IMR-90 (cell line): Measurements from ENCODE around the gene SLC2A13.

ENCODE experiments used
- BHLHE40 ChIP-seq: fragments of 150-350 bp; IDR thresholded peaks from 2 replicates; pipeline ENCODE4 v1.6.1; 2016; ENCODE audit warnings: mild to moderate bottlenecking, low read depth, low read length
- CEBPB ChIP-seq: IDR thresholded peaks from 2 replicates; pipeline ENCODE4 v1.6.1; 2012; ENCODE audit warnings: low read depth, low read length, improper control_type of control experiment
- CHD1 ChIP-seq: IDR thresholded peaks from 2 replicates; pipeline ENCODE4 v1.6.1; 2012; ENCODE audit warnings: low read depth, low read length, improper control_type of control experiment
- FOS ChIP-seq: fragments of 150-350 bp; IDR thresholded peaks from 2 replicates; pipeline ENCODE4 v1.6.1; 2016; ENCODE audit warnings: low read depth, low read length
- MAZ ChIP-seq: IDR thresholded peaks from 2 replicates; pipeline ENCODE4 v1.6.1; 2012; ENCODE audit warnings: low read depth, mild to moderate bottlenecking, low read length, improper control_type of control experiment, moderate library complexity, borderline replicate concordance
- MXI1 ChIP-seq: IDR thresholded peaks from 2 replicates; pipeline ENCODE4 v1.6.1; 2012; ENCODE audit warnings: low read depth, mild to moderate bottlenecking, low read length, moderate library complexity, borderline replicate concordance
- NFE2L2 ChIP-seq: fragments of 150-350 bp; IDR thresholded peaks from 2 replicates; pipeline ENCODE4 v1.6.1; 2016; ENCODE audit warnings: low read depth, mild to moderate bottlenecking, low read length
- POLR2A ChIP-seq: IDR thresholded peaks from 2 replicates; pipeline ENCODE4 v1.6.1; 2012; ENCODE audit warnings: mild to moderate bottlenecking, low read depth, low read length
- RCOR1 ChIP-seq: IDR thresholded peaks from 2 replicates; pipeline ENCODE4 v1.6.1; 2012; ENCODE audit warnings: mild to moderate bottlenecking, low read length, improper control_type of control experiment; ENCODE audit not compliant: insufficient replicate concordance
- SMC3 ChIP-seq: fragments of 150-350 bp; IDR thresholded peaks from 2 replicates; pipeline ENCODE4 v1.6.1; 2016; ENCODE audit warnings: low read depth, mild to moderate bottlenecking, antibody characterized with exemption, low read length, moderate library complexity
- USF2 ChIP-seq: fragments of 150-350 bp; IDR thresholded peaks from 2 replicates; pipeline ENCODE4 v1.6.1; 2017; ENCODE audit warnings: mild to moderate bottlenecking, antibody characterized with exemption, low read length, low read depth
- TF ChIP-seq, protein P1 (sequence below): conservative IDR thresholded peaks from 2 replicates; pipeline ENCODE4 v1.5.1; 2012; ENCODE audit warnings: mild to moderate bottlenecking, low read depth, low read length, improper control_type of control experiment

GRCh38 chr12:39852346-39852745, 253.5 kb downstream of the SLC2A13 start:
- TF ChIP-seq CEBPB (no peak), BHLHE40 (no peak), POLR2A (no peak), CHD1 (no peak), USF2 (no peak), RCOR1 (no peak), SMC3 (no peak), MXI1 (no peak), NFE2L2 (no peak), FOS (no peak), MAZ (no peak)
- TF ChIP-seq, protein P1, sequence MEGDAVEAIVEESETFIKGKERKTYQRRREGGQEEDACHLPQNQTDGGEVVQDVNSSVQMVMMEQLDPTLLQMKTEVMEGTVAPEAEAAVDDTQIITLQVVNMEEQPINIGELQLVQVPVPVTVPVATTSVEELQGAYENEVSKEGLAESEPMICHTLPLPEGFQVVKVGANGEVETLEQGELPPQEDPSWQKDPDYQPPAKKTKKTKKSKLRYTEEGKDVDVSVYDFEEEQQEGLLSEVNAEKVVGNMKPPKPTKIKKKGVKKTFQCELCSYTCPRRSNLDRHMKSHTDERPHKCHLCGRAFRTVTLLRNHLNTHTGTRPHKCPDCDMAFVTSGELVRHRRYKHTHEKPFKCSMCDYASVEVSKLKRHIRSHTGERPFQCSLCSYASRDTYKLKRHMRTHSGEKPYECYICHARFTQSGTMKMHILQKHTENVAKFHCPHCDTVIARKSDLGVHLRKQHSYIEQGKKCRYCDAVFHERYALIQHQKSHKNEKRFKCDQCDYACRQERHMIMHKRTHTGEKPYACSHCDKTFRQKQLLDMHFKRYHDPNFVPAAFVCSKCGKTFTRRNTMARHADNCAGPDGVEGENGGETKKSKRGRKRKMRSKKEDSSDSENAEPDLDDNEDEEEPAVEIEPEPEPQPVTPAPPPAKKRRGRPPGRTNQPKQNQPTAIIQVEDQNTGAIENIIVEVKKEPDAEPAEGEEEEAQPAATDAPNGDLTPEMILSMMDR, result no peak
